ENCODE measurements around the gene KCNC3.
A peak's percentile ranks its signal among the peaks of the same experiment; 100 is the strongest.

Gene KCNC3

DNA sequence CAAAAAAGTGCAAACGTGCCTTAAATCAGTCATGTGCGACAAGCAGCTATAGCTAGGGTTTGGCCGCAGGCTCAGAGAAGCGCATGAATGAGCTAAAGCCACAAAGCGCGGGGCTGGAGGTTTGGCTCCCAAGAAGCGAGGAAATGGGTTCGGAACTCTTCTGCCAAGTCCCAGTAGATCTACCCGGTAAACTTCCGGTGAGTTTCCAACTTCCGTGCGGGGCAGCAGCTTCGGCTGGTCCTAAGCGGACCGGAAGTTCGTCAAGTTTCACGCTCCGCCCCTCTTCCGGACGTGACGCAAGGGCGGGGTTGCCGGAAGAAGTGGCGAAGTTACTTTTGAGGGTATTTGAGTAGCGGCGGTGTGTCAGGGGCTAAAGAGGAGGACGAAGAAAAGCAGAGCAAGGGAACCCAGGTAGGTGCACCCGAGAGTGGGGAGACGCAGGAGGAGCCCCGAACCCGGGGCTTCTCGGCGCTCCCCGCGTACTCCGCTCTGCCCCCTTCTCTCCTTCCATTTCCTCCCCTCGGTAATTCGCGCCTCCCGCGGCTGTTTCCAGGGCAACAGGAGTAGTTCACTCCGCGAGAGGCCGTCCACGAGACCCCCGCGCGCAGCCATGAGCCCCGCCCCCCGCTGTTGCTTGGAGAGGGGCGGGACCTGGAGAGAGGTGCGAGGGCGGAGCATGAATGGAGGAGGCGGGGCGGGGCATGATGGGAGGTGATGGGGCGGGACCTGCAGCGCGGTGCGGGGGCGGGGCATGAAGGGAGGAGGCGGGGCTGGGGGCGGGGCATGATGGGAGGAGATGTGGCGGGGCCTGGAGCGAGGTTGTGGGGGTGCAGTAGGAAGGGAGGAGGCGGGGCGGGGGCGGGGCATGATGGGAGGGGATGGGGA lies 47.2 kb upstream of the KCNC3 start, which contains the start of gene NR1H2:
Gene NR1H2, plus strand, starts transcription at position 292 of the 885 bp plus-strand sequence. CDS start 1,149 bp downstream, outside the sequence.
- TF ChIP-seq, protein P1, sequence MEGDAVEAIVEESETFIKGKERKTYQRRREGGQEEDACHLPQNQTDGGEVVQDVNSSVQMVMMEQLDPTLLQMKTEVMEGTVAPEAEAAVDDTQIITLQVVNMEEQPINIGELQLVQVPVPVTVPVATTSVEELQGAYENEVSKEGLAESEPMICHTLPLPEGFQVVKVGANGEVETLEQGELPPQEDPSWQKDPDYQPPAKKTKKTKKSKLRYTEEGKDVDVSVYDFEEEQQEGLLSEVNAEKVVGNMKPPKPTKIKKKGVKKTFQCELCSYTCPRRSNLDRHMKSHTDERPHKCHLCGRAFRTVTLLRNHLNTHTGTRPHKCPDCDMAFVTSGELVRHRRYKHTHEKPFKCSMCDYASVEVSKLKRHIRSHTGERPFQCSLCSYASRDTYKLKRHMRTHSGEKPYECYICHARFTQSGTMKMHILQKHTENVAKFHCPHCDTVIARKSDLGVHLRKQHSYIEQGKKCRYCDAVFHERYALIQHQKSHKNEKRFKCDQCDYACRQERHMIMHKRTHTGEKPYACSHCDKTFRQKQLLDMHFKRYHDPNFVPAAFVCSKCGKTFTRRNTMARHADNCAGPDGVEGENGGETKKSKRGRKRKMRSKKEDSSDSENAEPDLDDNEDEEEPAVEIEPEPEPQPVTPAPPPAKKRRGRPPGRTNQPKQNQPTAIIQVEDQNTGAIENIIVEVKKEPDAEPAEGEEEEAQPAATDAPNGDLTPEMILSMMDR (IDR thresholded peaks at IDR 0.05; ENCODE audit: low read depth, low read length, missing control alignments), result no peak
- Histone ChIP-seq H3K4me3 (ENCODE audit: low read depth, low read length) (peak within 1 kb of the TSS; percentile 82), H3K36me3 (replicated peaks) (peaks cover 32% of the 10 kb centered on the region), H3K27me3 (replicated peaks) (no peaks in the 10 kb centered on the region), H3K27ac (peak within 1 kb of the TSS; percentile 99)
- in situ Hi-C loops (cut with HindIII; ENCODE audit: low pct_ligation_motif_present, low sequenced_read_pairs), result no loop called here
- DNase-seq, result peak; percentile 92

DNA sequence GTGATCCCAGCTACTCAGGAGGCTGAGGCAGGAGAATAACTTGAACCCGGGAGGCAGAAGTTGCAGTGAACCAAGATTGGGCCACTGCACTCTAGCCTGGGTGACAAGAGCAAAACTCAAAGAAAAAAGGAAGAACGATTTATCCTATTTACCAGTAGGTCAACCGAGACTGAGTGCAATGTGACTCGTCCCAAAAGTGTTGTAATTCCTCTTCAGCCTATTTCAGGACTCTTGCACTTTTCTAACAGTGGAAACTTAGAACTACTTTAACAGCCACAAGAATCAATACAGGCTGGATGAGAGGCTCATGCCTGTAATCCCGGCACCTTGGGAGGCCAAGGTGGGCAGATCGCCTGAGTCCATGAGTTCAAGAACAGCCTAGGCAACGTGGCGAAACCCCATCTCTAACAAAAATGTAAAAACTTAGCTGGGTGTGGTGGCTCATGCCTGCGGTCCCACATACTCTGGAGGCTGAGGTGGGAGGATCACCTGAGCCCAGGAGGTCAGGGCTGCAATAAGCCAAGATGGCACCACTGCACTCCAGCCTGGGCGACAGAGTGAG lies 42.8 kb upstream of the KCNC3 start:
- in situ Hi-C loops (cut with HindIII; ENCODE audit: low pct_ligation_motif_present, low sequenced_read_pairs), result no loop called here

DNA sequence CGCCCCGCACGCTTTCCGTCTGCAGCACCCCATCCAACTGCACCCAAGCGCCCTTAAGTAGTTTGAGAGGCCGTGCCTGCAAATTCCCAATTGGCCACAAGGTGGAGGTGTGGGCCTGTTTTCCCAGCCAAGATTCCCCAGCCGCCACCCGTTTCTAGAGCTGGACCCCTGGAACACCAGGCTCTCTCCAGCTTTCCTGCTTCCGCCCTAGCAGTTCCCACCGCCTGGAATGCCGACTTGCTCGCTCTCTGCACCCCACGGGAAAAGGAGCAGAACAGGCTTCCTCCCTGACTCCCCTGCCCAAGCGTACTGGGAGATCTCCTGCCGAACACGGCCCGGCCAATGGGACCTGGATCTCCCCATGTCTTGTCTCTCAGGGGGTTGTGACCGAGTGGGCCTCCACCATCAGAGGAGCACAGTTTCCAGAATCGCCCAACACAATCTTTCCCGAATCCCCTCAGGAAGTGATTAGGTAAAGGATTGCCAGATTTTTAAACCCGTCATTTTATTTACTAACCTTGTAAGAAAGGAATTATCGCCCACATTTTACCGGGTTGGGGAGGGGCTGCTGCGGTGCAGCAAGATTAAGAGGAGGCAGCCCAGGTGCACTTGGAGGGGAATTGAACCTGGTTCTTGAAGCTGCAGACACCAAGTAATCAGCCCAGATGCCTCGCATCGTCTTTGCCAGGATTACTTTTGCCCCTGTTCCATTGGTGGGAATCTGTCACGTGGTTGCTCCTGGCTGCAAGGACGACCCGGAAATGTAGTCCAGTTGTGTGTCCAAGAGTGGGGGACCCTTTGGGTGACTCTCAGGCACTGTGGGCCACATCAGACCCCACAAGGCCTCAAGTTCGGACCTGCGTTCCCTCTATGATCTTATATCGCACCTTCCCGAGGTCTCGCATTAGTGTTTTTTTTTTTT lies 39.7 kb upstream of the KCNC3 start:
- no peaks in the 10 kb centered on the region for H3K27me3 ChIP-seq (replicated peaks)
- in situ Hi-C loops (cut with HindIII; ENCODE audit: low pct_ligation_motif_present, low sequenced_read_pairs), result no loop called here
- peak overlapping the region; percentile 75 for H3K4me3 ChIP-seq (ENCODE audit: low read depth, low read length)
- H3K36me3 ChIP-seq (replicated peaks), result no peaks in the 10 kb centered on the region
- DNase-seq, result peak; percentile 87
- TF ChIP-seq, protein P1 (IDR thresholded peaks at IDR 0.05; ENCODE audit: low read depth, low read length, missing control alignments), result peak; percentile 84
- peak overlapping the region; percentile 22 for H3K27ac ChIP-seq

More for the DNA sequence above, 42.8 kb upstream of the KCNC3 start:
- TF ChIP-seq, protein P1 (IDR thresholded peaks at IDR 0.05; ENCODE audit: low read depth, low read length, missing control alignments), result no peak
- DNase-seq, result no peak
- Histone ChIP-seq H3K27ac (no peak overlapping the region), H3K4me3 (ENCODE audit: low read depth, low read length) (no peak overlapping the region), H3K27me3 (replicated peaks) (no peaks in the 10 kb centered on the region), H3K36me3 (replicated peaks) (peaks cover 2% of the 10 kb centered on the region)

DNA sequence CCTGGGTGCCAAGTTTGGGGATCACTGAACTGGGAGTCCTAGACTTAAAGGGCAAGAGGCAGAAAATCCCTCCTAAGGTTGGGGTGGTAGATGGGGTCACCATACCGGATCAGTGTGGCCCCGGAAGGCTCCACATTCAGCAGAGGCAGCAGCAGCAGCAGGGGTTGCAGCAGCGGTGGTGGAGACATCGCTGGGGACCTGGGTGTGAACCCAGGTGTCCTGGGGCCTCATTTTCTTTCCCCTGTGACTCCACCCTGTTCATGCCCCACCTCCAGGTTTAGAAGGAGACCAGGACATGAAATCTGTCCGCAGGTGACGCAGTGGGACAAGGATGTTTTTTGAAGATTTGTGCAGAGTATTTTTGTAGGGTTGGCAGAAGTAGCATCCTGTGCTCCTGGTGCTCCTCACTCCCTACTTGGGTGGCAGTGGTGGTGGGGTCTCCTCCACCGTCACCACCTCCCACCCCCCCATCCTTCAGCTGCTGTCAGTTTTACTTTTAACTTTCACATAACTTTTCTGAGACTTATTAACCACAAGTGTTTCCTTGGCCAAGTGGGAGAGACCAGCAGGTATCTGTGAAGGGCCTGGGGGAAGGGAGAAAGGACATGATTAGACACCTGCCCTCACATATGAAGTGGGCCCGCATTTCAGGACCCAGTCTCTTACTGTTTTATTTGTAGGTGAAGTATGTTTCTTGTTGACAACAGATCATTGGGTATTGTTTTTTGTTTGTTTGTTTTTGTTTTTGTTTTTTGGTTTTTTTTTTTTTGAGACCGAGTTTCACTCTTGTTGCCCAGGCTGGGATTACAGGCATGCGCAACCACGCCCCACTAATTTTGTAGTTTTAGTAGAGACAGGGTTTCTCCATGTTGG lies 36.5 kb upstream of the KCNC3 start, which contains the start of gene NAPSA:
Gene NAPSA, minus strand, starts transcription at position 206 of the 873 bp plus-strand sequence. Its CDS starts 18 bp downstream, at position 188.
- DNase-seq, result no peak
- no peak within 1 kb of the TSS for H3K27ac ChIP-seq
- in situ Hi-C loops (cut with HindIII; ENCODE audit: low pct_ligation_motif_present, low sequenced_read_pairs), result no loop called here
- H3K27me3 ChIP-seq (replicated peaks), result no peaks in the 10 kb centered on the region
- TF ChIP-seq, protein P1 (IDR thresholded peaks at IDR 0.05; ENCODE audit: low read depth, low read length, missing control alignments), result no peak
- H3K36me3 ChIP-seq (replicated peaks), result no peaks in the 10 kb centered on the region
- H3K4me3 ChIP-seq (ENCODE audit: low read depth, low read length), result no peak within 1 kb of the TSS
